ENCODE results near the gene NSMCE1.

DNA sequence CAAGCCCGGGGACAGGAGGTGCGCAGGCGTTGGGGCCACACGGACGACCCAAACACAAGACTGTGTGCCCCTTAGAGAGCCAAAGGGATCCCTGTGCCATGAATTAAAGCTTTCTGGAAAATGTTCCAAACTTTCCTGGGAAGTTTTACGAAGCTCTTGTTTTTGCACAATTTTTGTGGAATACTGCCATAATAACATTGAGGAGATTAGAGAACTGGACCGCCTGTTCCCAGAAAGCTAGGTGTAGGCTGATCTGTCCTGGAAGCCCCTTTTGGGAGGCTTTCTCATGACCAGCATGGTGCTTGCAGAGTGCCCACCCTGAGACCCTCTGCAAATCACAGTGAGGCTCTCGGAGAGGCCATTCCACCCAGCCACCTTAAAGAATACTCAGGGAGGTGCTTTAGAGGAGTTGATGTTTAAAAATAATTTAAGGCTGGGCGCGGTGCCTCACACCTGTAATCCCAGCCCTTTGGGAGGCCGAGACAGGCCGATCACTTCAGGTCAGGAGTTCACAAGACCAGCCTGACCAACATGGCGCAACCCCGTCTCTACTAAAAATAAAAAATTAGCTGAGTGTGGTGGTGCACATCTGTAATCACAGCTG, 64.2 kb downstream of the NSMCE1 start:
- TF ChIP-seq CTCF (IDR thresholded peaks at IDR 0.05) (no peak), POLR2A (IDR thresholded peaks at IDR 0.05) (no peak)

Measured in transverse colon (tissue), 3 donors.